Keratinocyte (primary cell): ENCODE measurements around the gene PRKAR2B. TPM values are rescaled to one million over a fixed set of nuclear protein-coding genes. Genes with fewer than 3 reads are reported as not detected.

ENCODE experiments used
- DNase-seq: peaks from one replicate; pipeline ENCODE4 v3.0.0-alpha.2; 2011; ENCODE audit warnings: low read depth, missing footprints, low spot score
- FAIRE-seq: peaks from 2 replicates; lab custom pipeline; 2011; peaks lifted over from hg19 to GRCh38; lab: Jason Lieb, UNC
- H2AFZ ChIP-seq: 2 replicates; pipeline ENCODE4 v1.6.0; 2012; ENCODE audit warnings: low read length, control low read depth, inconsistent platforms; ENCODE audit not compliant: control insufficient read depth
- H3K27ac ChIP-seq: 2 replicates; pipeline ENCODE4 v1.5.1; 2011; ENCODE audit warnings: low read length; ENCODE audit not compliant: control insufficient read depth, insufficient read depth
- H3K27me3 ChIP-seq: 3 replicates; pipeline ENCODE4 v1.6.0; 2011; ENCODE audit warnings: low read length; ENCODE audit not compliant: control insufficient read depth, insufficient read depth; ENCODE audit errors: extremely low read depth
- H3K36me3 ChIP-seq, 2 experiments: 2 replicates in 1 of 2; 3 replicates in 1 of 2; pipeline ENCODE4 v1.5.1; 2011; ENCODE audit warnings: low read length in 2 of 2, mild to moderate bottlenecking in 1 of 2; ENCODE audit not compliant: control insufficient read depth in 2 of 2, insufficient read depth in 2 of 2; ENCODE audit errors: extremely low read depth in 1 of 2
- H3K4me1 ChIP-seq: 3 replicates; pipeline ENCODE4 v1.5.1; 2011; ENCODE audit warnings: low read length; ENCODE audit not compliant: control insufficient read depth, insufficient read depth; ENCODE audit errors: extremely low read depth
- H3K4me2 ChIP-seq: 3 replicates; pipeline ENCODE4 v1.6.0; 2011; ENCODE audit warnings: low read depth, low read length; ENCODE audit not compliant: control insufficient read depth, insufficient read depth; ENCODE audit errors: extremely low read depth
- H3K4me3 ChIP-seq, 3 experiments: fragments of 200-600 bp in 1 of 3; sonication (generic) in 1 of 3; 2 replicates in 2 of 3; 3 replicates in 1 of 3; pipeline ENCODE4 v1.5.1; 2011 to 2016; ENCODE audit warnings: low read length in 3 of 3, mild to moderate bottlenecking in 3 of 3, control low read depth in 2 of 3, inconsistent platforms in 1 of 3, low read depth in 1 of 3, mixed read lengths in 1 of 3, mixed run types in 1 of 3, moderate library complexity in 1 of 3; ENCODE audit not compliant: control insufficient read depth in 2 of 3, insufficient read depth in 2 of 3; ENCODE audit errors: extremely low read depth in 1 of 3
- H3K79me2 ChIP-seq: 2 replicates; pipeline ENCODE4 v1.6.0; 2012; ENCODE audit warnings: low read length; ENCODE audit not compliant: control insufficient read depth, insufficient read depth
- H3K9ac ChIP-seq: 3 replicates; pipeline ENCODE4 v1.6.0; 2011; ENCODE audit warnings: low read length; ENCODE audit not compliant: control insufficient read depth, insufficient read depth; ENCODE audit errors: extremely low read depth
- H3K9me1 ChIP-seq: 3 replicates; pipeline ENCODE4 v1.6.0; 2011; ENCODE audit warnings: low read length; ENCODE audit not compliant: control insufficient read depth, insufficient read depth; ENCODE audit errors: extremely low read depth
- H3K9me3 ChIP-seq: 2 replicates; pipeline ENCODE4 v1.5.1; 2012; ENCODE audit warnings: low read depth, low read length; ENCODE audit not compliant: control insufficient read depth
- H4K20me1 ChIP-seq: 3 replicates; pipeline ENCODE4 v1.6.0; 2011; ENCODE audit warnings: low read length; ENCODE audit not compliant: control insufficient read depth, insufficient read depth; ENCODE audit errors: extremely low read depth
- CTCF ChIP-seq, 3 experiments: IDR thresholded peaks in 1 of 3; conservative IDR thresholded peaks in 1 of 3; optimal IDR thresholded peaks in 1 of 3; 2 replicates in 2 of 3; 3 replicates in 1 of 3; pipeline versions ENCODE3 to v1.5.1; 2011; ENCODE audit warnings: low read length in 3 of 3, mild to moderate bottlenecking in 3 of 3, moderate library complexity in 2 of 3, control low read depth in 1 of 3, inconsistent platforms in 1 of 3; ENCODE audit not compliant: insufficient read depth in 2 of 3; ENCODE audit errors: extremely low read depth in 1 of 3
- EZH2 ChIP-seq: IDR thresholded peaks from one replicate; pipeline ENCODE4 v1.6.1; 2012; ENCODE audit warnings: inconsistent platforms, mild to moderate bottlenecking, low read length, moderate library complexity
- dilution Hi-C: fragments of 300-500 bp; cut with MboI; formaldehyde crosslinking; loops from one replicate; pipeline ENCODE4 v1.7.0; 2020; ENCODE audit warnings: low sequenced_read_pairs; ENCODE audit not compliant: extremely low pct_ligation_motif_present
- polyA plus RNA-seq, 5 experiments: library from polyadenylated mRNA; depleted of rRNA in 3 of 5; stranded (reverse) in 3 of 5; stranded (forward) in 1 of 5; unstranded in 1 of 5; fragments of >200 nt; gene quantifications; 1 replicate in 1 of 5; 2 replicates in 3 of 5; 3 replicates in 1 of 5; pipeline versions ENCODE4 v1.2.1 to v1.2.3, GENCODE V29; 2011 to 2012; ENCODE audit warnings: missing spikeins in 2 of 5, low read depth in 1 of 5, low replicate concordance in 1 of 5

PRKAR2B gene
- polyA plus RNA-seq, 1 donor (not counting 4 experiments of a cell fraction or from before 2014, with no cell fraction given) = 0.01 TPM

- FAIRE-seq (no peak), DNase-seq (no peak)
- Histone ChIP-seq H3K9me1 (no peaks in the 10 kb centered on the region), H3K4me2 (no peak overlapping the region), H4K20me1 (no peaks in the 10 kb centered on the region), H3K9me3 (no peaks in the 10 kb centered on the region), H3K27ac (no peak overlapping the region), H2AFZ (no peak overlapping the region), H3K4me1 (no peaks in the 10 kb centered on the region), H3K9ac (no peak overlapping the region), H3K79me2 (no peaks in the 10 kb centered on the region), H3K4me3 (no peak overlapping the region), H3K27me3 (no peaks in the 10 kb centered on the region), H3K36me3 (no peaks in the 10 kb centered on the region)
- dilution Hi-C loops = no loop called here
- TF ChIP-seq CTCF (optimal IDR thresholded peaks at IDR 0.05 in 1 of 3, IDR thresholded peaks at IDR 0.05 in 1 of 3, conservative IDR thresholded peaks at IDR 0.05 in 1 of 3; ENCODE audit: extremely low read depth in 1 of 3, insufficient read depth in 2 of 3, low read length in 3 of 3) (no peak), EZH2 (no peak)
Measured at GRCh38 chr7:107002529-107002998, 41.9 kb upstream of the PRKAR2B start.

GRCh38 chr7:107007007-107007891 lies 37.3 kb upstream of the PRKAR2B start:
- H2AFZ ChIP-seq = no peak overlapping the region
- TF ChIP-seq CTCF (optimal IDR thresholded peaks at IDR 0.05 in 1 of 3, IDR thresholded peaks at IDR 0.05 in 1 of 3, conservative IDR thresholded peaks at IDR 0.05 in 1 of 3; ENCODE audit: extremely low read depth in 1 of 3, insufficient read depth in 2 of 3, low read length in 3 of 3) (no peak), EZH2 (no peak)
- DNase-seq (no peak), FAIRE-seq (no peak)
- no peaks in the 10 kb centered on the region for H4K20me1 ChIP-seq
- H3K27ac ChIP-seq = no peak overlapping the region
- H3K9me1 ChIP-seq = no peaks in the 10 kb centered on the region
- dilution Hi-C loops = no loop called here
- no peak overlapping the region for H3K4me2 ChIP-seq
- H3K79me2 ChIP-seq = no peaks in the 10 kb centered on the region
- no peaks in the 10 kb centered on the region for H3K9me3 ChIP-seq
- H3K4me1 ChIP-seq = no peaks in the 10 kb centered on the region
- no peaks in the 10 kb centered on the region for H3K36me3 ChIP-seq
- H3K4me3 ChIP-seq = no peak overlapping the region
- no peaks in the 10 kb centered on the region for H3K27me3 ChIP-seq
- H3K9ac ChIP-seq = no peak overlapping the region
